Measurements from ENCODE around the gene CNDP1.
A peak's percentile ranks its signal among the peaks of the same experiment; 100 is the strongest.

CNDP1 gene

GRCh38 chr18:74632856-74633255, 98.6 kb downstream of the CNDP1 start:
- no peaks in the 10 kb centered on the region; a peak in 2 of 22 replicates for H4K20me1 ChIP-seq
- H3K4me2 ChIP-seq, result peak overlapping the region in 9 of 11 experiments; percentile 66 to 98 (median 83); a peak in 17 of 22 replicates
- TF ChIP-seq Cebpa-rat (IDR thresholded peaks at IDR 0.05), result no peak
- H3K4me1 ChIP-seq, result peaks cover 29 to 75% (median 57%) of the 10 kb centered on the region in 10 experiments
- H3K27ac ChIP-seq, result peak overlapping the region in 10 of 11 experiments; percentile 53 to 82 (median 74); a peak in 18 of 22 replicates
- H3K9ac ChIP-seq, result peak overlapping the region in 5 of 11 experiments; percentile 48 to 66 (median 61); a peak in 7 of 22 replicates
- no peak overlapping the region for H3K4me3 ChIP-seq
- no peaks in the 10 kb centered on the region for H3K27me3 ChIP-seq
- peaks cover 0 to 34% (median 6%) of the 10 kb centered on the region in 11 experiments; a peak in 9 of 22 replicates for H3K9me3 ChIP-seq (replicated peaks in 1 of 11)
- peaks cover 7 to 58% (median 47%) of the 10 kb centered on the region in 11 experiments; a peak in 21 of 22 replicates for H3K36me3 ChIP-seq

GRCh38 chr18:74633652-74634352, 99.5 kb downstream of the CNDP1 start:
- Histone ChIP-seq H3K4me1 (peaks cover 29 to 83% (median 61%) of the 10 kb centered on the region in 10 experiments), H3K36me3 (peaks cover 7 to 68% (median 44%) of the 10 kb centered on the region in 11 experiments; a peak in 21 of 22 replicates), H3K27ac (peak overlapping the region in 6 of 11 experiments; percentile 2 to 82 (median 74); a peak in 9 of 22 replicates), H4K20me1 (no peaks in the 10 kb centered on the region; a peak in 2 of 22 replicates), H3K4me3 (no peak overlapping the region), H3K9ac (no peak overlapping the region), H3K27me3 (no peaks in the 10 kb centered on the region), H3K4me2 (peak overlapping the region in 6 of 11 experiments; percentile 21 to 98 (median 83); a peak in 10 of 22 replicates), H3K9me3 (replicated peaks in 1 of 11) (peaks cover 0 to 27% (median 2%) of the 10 kb centered on the region in 11 experiments; a peak in 8 of 22 replicates)
- TF ChIP-seq Cebpa-rat (IDR thresholded peaks at IDR 0.05), result no peak

DNA sequence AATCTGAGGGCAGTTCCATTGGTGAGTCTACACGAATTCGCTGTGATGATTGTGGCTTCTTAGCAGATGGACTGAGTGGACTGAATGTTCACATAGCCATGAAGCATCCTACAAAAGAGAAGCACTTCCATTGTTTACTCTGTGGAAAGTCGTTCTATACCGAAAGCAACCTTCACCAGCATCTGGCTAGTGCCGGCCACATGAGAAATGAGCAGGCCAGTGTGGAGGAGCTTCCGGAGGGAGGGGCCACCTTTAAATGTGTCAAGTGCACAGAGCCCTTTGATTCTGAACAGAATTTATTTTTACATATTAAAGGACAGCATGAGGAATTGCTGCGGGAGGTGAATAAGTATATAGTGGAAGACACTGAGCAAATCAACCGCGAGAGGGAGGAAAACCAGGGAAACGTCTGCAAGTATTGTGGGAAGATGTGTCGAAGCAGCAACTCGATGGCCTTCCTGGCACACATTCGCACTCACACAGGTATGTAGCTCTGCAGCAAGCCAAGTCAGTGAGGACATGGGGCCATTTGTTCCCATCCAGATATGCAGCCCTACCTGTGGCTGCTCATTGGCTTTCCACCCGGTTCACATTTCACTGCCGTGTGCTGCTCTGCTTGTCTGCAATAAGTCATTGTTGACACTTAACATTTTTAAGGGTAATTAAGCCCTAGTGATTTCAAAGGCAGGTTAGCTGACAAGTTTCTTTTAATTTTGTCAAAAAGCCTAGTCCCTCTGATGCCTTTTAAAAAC, 101.1 kb downstream of the CNDP1 start:
- Histone ChIP-seq H3K4me2 (0 out of 22 replicates have a peak overlapping the region, but pooled peaks of 1 of the 11 experiments have one; percentile 83), H3K27ac (no peak overlapping the region), H4K20me1 (no peaks in the 10 kb centered on the region; a peak in 1 of 22 replicates), H3K4me1 (peaks cover 22 to 72% (median 50%) of the 10 kb centered on the region in 10 experiments), H3K36me3 (peaks cover 7 to 74% (median 45%) of the 10 kb centered on the region in 11 experiments; a peak in 21 of 22 replicates), H3K27me3 (no peaks in the 10 kb centered on the region), H3K9ac (no peak overlapping the region), H3K9me3 (replicated peaks in 1 of 11) (peaks cover 0 to 24% (median 0%) of the 10 kb centered on the region in 11 experiments; a peak in 4 of 22 replicates), H3K4me3 (no peak overlapping the region)
- TF ChIP-seq Cebpa-rat (IDR thresholded peaks at IDR 0.05), result no peak

All from BLaER1 treated with 17β-estradiol and CSF1 and Interleukin-3, amounts not matched to agents 10 nM and 100 nM (cell line).